CD4-positive, alpha-beta T cell treated with Interleukin-6 for 4 hours (primary cell): ENCODE data around the gene BRWD1.

Experiments
- DNase-seq: peaks from one replicate; pipeline ENCODE4 v3.0.0-alpha.2; 2020; ENCODE audit warnings: mixed read lengths

BRWD1 gene

DNA sequence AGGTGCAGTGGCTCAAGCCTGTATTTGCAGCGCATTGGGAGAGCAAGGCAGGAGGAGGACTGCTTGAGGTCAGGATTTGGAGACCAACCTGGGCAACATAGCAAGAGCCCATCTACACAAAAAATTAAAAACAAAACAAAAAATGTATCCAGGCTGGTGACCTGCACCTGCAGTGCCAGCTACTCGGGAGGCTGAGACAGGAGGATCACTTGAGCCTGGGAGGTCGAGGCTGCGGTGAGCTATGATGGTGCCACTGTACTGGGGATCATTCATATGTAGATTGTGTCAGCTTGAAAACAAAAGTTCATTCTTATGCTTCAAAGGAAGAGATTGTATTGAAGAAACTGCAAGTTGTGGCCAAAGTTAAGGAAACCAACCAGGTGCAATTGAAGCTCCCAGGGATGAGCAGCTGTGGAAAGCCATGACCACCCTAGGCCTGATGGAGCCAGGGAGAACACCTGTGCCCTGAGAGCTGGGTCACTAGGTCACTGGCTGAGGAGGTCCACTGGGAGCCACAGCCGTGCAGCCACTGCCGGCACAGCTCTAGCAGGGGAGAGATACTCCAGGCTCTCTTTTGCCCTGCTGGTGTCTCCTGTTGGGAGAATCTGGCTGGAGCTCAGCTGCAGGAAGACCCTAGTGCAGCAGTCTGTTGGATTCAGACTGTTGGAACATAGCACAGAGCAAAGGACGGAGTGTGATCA, 13.3 kb upstream of the BRWD1 start:
- no peak for DNase-seq

- no peak for DNase-seq
Measured at GRCh38 chr21:39325458-39325857, 12.0 kb upstream of the BRWD1 start.

DNA sequence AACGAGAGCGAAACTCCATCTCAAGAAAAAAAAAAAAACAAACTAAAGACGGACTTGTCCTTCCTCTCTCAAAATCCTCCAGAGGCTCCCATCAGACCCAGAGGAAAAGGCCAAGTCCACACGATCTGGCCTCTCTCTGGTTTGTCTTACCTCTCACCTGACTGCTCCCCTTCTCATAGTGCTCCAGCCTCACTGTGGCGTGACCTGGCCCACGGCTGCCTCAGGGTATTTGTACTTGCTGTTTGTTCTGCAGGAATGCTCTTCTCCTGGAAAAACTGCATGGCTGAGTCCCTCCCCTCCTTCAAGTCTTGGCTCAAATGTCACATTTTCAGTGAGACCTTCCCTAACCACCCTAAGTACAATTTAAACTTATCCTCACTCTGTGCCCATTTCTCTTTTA, 8.0 kb upstream of the BRWD1 start:
- no peak for DNase-seq

GRCh38 chr21:39319814-39320332, 6.4 kb upstream of the BRWD1 start:
- no peak for DNase-seq

DNA sequence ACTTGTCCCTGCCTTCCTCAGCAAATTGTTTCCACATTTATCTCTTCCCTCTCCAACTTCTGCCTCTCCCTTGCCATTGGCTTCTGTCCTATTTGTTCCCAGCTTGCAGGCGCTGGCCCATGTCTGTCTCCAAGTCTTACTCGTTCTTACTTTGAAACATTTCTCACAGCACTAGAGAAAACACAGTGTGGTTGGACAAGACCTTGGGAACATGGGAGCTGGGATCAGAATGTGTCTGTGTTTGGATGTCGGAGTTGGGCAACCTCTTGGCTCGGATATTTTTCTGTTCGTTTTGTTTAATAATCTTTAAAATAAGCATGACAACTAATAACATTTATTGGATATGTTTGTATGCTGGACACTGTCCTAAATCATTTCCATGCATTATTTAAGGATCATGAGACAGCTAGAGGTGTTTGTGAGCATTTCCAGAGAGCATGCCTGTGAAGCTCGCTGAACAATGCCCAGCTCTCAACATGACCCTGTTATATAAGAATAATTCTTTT, 5.9 kb upstream of the BRWD1 start:
- DNase-seq: no peak

GRCh38 chr21:39318091-39318959, 4.9 kb upstream of the BRWD1 start:
- DNase-seq: no peak

GRCh38 chr21:39317134-39318090, 4.0 kb upstream of the BRWD1 start:
- no peak for DNase-seq

DNA sequence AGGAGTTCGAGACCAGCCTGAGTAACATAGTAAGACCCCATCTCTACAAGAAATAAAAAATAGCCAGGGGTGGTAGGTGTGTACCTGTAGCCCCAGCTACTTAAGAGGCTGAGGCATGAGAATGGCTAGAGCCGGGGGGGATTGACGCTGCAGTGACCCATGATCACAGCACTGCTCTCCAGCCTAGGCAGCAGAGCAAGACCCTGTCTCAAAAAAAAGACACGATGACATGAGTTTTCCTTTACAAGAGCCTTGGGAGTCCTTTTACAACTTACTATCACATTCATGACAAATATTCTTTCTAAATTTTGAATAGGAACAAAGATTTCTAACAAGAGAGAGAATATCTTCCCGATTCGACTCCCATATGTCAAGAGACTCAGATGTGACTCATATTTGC, 3.3 kb upstream of the BRWD1 start:
- no peak for DNase-seq

DNA sequence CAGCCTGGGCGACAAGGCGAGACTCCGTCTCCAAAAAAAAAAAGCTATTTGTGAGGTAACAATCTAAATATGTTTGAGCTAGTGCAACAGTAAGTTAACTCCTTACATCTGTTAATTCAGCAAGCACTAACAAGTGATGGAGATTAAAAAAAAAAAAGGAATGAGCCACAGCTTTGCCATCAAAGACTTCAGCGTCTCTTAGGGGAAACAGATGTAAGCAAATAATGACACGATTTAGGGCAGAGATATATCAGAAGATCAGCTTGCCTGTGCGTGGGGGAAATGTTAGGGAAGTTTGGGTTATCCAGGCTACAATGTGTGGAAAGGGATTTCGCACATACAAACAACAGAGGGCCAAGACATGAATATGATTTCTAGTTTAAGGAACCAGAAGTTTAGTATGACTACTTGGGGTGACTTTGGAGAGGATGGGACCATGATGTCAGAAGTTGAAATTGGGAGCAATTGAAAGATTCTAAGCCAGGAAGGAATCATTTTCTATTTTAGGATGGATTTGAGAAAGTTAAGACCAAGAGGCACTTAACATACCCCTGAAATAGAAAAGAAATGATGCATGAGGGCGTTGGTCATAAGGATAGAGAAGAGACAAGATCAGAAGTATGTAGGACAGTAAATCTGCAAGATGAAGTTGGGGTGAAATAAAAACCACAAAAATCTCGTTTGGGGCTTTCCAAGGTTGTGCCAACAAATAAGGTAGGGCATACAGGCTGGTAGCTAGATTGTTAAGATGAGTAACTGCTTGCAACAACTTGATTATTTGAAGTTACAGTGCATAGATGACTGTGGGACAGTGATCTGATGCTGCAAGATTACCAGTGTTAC, 2.4 kb upstream of the BRWD1 start:
- DNase-seq: no peak

GRCh38 chr21:39314143-39315027, 953 bp upstream of the BRWD1 start:
- DNase-seq: peak; percentile 62

- no peak for DNase-seq
Measured at GRCh38 chr21:39313042-39313570, 326 bp downstream of the BRWD1 start.

DNA sequence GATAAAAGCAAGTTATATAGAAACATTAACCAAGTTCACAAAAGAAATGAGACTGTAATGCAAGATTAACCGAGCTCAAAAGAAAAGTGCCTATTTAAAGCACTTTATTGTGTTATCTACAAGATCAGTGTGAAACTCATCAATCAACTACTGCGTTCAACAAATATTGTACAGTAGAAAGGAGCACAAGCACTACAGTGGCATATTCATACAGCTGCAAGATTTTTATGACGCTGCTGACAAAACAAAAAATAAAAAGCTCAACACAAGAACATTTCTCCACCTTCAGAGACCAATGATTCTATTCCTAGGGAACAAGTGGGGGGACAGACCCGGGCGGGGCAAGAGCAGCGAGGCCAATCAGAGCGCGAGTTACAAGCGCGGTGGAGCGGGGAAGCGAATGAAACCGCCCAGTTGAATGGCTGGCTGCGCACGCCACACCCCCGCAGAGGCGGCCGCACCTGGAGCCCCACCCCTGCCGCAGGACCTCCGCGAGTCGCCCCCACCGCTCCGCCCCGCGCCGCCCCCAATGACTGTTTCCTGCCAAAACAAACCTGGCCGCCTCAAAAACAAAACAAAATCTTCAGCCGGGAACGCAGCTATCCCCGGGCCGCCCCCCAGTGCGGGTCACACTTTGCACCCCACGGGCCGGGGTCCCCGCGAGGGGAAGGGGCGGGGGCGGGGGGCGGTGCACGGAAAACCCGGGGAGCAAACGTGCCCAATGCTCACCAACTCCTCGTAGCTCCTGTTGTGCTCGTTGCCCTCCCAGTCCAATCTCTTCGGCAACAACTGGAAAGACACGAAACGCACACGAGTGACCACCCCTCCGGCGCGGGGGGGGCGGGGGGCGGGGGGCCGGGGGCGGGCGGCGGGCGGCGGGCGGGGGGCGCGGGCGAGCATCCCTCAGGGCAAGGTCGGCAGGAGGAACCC, 1.1 kb downstream of the BRWD1 start:
- peak; percentile 96 for DNase-seq

DNA sequence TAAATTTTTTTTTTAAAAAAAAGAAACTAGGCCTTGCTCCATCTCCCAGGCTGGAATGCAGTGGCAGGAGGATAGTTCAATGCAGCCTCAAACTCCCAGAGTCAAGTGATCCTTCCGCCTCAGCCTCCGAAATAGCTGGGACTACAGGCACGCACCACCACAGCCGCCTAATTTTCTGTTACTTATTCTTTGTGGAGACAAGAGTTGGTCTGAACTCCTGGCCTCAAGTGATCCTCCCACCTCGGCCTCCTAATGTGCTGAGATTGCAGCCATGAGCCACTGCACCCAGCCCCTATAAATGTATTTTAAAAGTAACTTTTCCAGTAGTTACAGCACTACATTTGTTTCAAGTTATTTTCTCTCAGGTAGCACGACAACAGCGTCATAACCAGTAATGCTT, 2.3 kb downstream of the BRWD1 start:
- no peak for DNase-seq

- DNase-seq: no peak
Measured at GRCh38 chr21:39307466-39307865, 6.0 kb downstream of the BRWD1 start.

DNA sequence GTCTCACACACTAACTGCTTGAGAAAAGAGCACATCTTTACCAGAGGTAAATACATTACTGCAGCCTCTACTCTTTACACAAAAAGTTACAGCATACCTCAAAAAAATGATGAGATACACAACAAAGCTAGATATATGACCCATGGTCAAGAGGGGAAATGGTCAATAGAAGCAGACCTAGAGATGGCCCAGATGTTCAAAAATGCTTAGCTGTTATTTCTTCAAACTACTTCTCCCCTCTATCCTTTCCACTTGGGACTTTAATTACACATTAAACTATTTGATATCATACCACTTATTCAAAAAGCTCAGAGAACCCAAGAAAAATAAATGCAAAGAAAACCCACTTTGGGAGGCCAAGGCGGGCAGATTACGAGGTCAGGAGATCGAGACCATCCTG, 12.8 kb downstream of the BRWD1 start:
- DNase-seq: no peak

DNA sequence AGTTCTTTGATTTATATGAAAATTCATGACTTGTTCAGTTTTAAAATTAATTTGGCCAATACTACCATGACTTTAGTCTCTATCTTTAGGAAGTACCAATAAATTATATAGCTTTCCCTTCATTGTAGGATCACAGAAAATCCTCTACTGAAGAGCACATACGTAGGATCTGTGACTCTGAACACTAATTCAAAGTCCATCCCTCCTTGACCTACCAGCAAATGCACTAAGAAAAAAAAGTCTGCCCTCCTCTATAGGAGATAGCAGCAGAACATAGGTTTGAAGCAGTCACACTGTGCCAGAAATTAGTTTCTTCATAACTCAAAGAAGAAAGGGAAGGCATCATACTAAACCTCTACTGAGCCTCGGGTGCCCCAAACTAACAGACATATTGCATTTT, 16.5 kb downstream of the BRWD1 start:
- DNase-seq: no peak

DNA sequence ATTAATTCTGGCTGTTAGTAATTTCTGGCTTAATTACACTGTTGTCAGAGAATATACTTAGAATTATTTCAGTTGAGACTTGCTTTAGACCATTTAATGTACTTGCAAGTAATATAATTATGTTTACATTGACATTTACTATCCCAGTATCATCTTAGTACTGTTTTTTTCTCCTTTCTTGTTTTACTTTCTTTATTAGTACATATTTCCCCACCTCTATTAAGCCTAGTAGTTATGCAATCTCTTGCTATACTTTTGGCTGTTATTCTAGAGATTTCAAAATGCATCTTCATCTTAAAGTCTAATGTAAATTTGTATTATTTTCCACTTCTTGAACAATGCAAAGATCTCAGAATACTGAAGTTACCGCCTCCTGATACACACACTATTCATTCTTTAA, 24.4 kb downstream of the BRWD1 start:
- DNase-seq: no peak

GRCh38 chr21:39282911-39283310, 30.5 kb downstream of the BRWD1 start:
- no peak for DNase-seq

DNA sequence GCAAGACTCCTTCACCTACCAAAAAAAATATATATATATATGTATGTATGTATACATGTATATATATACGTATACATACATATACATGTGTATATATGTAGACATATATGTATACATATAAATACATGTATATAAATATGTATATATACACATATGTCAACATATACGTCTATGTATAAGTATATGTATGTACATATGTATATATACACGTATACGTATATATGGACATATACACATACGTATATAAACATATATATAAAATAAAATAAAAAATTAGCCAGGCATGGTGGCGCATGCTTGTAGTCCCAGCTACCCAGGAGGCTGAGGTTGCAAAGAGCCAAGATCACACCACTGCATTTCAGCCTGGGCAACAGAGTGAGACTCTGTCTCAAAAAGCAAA, 31.6 kb downstream of the BRWD1 start:
- no peak for DNase-seq
